ENCODE data around the gene POGZ.

DNA sequence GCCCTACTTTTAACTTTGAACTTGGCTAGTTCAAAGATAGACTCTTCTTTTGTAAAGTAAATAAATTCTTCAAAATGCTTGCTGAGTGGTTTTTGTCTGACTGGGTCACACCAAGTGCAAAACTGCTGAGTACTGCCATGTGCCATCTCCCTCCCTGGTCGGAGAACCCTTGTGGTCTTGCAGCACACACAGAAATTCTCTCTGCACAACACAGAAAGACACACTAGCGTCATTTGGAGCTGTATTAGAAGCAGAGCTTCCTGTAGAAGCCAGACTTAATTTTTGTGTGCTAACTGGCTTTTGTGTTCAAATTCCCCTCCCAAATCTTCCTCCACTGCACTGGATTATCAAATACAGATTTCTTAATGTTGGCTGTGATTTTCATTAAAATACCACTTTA is 57.4 kb downstream of the POGZ start:
- no peak for TF ChIP-seq ZFP36 (IDR thresholded peaks at IDR 0.05; ENCODE audit: borderline replicate concordance, partially characterized antibody)
- TF ChIP-seq MAFK (IDR thresholded peaks at IDR 0.05; ENCODE audit: partially characterized antibody) = no peak
- no peak for TF ChIP-seq RFX5 (IDR thresholded peaks at IDR 0.05)
- TF ChIP-seq CTCF (IDR thresholded peaks at IDR 0.05) = no peak
- TF ChIP-seq BHLHE40 (IDR thresholded peaks at IDR 0.05; ENCODE audit: low read depth, low read length) = no peak
- no peak for TF ChIP-seq POLR2A (IDR thresholded peaks at IDR 0.05; ENCODE audit: low read length)
- TF ChIP-seq CEBPB (IDR thresholded peaks at IDR 0.05) = no peak
- TF ChIP-seq POLR2AphosphoS2 (conservative IDR thresholded peaks at IDR 0.05; ENCODE audit: low read length) = no peak; the same call in 1 of the 2 replicates
- no peak for TF ChIP-seq RAD21 (conservative IDR thresholded peaks at IDR 0.05 in 1 of 2, IDR thresholded peaks at IDR 0.05 in 1 of 2)
- no peak for TF ChIP-seq ELK1 (IDR thresholded peaks at IDR 0.05; ENCODE audit: low read depth, low read length)
- no peak for TF ChIP-seq ZC3H11A (IDR thresholded peaks at IDR 0.05)
- TF ChIP-seq NPAS2 (CRISPR knock-in tag; IDR thresholded peaks at IDR 0.05; ENCODE audit: borderline replicate concordance) = no peak
